ENCODE measurements around the gene ARMC8. TPM values are rescaled to one million over a fixed set of nuclear protein-coding genes. Genes with fewer than 3 reads are reported as not detected.

The ARMC8 gene
- total RNA-seq, 1 donor from 2014 or later = 42.1 TPM

GRCh38 chr3:138197524-138197923 is 10.4 kb downstream of the ARMC8 start:
- no peak for DNase-seq (ENCODE audit: low read depth in 2 of 2)

GRCh38 chr3:138199851-138200250 is 12.8 kb downstream of the ARMC8 start:
- no peak for DNase-seq (ENCODE audit: low read depth in 2 of 2)

GRCh38 chr3:138200424-138200823 is 13.3 kb downstream of the ARMC8 start:
- no peak for DNase-seq (ENCODE audit: low read depth in 2 of 2)

- no peak for DNase-seq (ENCODE audit: low read depth in 2 of 2)
Observed at GRCh38 chr3:138202945-138203701, 16.0 kb downstream of the ARMC8 start.

GRCh38 chr3:138203938-138204337 is 16.8 kb downstream of the ARMC8 start:
- DNase-seq (ENCODE audit: low read depth in 2 of 2) = no peak

- no peak for DNase-seq (ENCODE audit: low read depth in 2 of 2)
Observed at GRCh38 chr3:138205527-138205926, 18.4 kb downstream of the ARMC8 start.

GRCh38 chr3:138206196-138206595 is 19.1 kb downstream of the ARMC8 start:
- DNase-seq (ENCODE audit: low read depth in 2 of 2) = no peak

GRCh38 chr3:138210528-138210927 is 23.4 kb downstream of the ARMC8 start:
- no peak for DNase-seq (ENCODE audit: low read depth in 2 of 2)

GRCh38 chr3:138213398-138214085 is 26.4 kb downstream of the ARMC8 start:
- no peak for DNase-seq (ENCODE audit: low read depth in 2 of 2)

GRCh38 chr3:138219255-138219654 is 32.2 kb downstream of the ARMC8 start:
- DNase-seq (ENCODE audit: low read depth in 2 of 2) = peak in 1 of 2 donors; percentile 75

- DNase-seq (ENCODE audit: low read depth in 2 of 2) = no peak
Observed at GRCh38 chr3:138220242-138220641, 33.1 kb downstream of the ARMC8 start.

GRCh38 chr3:138220788-138221187 is 33.7 kb downstream of the ARMC8 start:
- DNase-seq (ENCODE audit: low read depth in 2 of 2) = peak in 1 of 2 donors; percentile 11

- peak in 1 of 2 donors; percentile 10 for DNase-seq (ENCODE audit: low read depth in 2 of 2)
Observed at GRCh38 chr3:138222131-138222941, 35.2 kb downstream of the ARMC8 start.

GRCh38 chr3:138222942-138223287 is 35.8 kb downstream of the ARMC8 start:
- no peak for DNase-seq (ENCODE audit: low read depth in 2 of 2)

- DNase-seq (ENCODE audit: low read depth in 2 of 2) = no peak
Observed at GRCh38 chr3:138227650-138228049, 40.5 kb downstream of the ARMC8 start.

- no peak for DNase-seq (ENCODE audit: low read depth in 2 of 2)
Observed at GRCh38 chr3:138230525-138230924, 43.4 kb downstream of the ARMC8 start.

GRCh38 chr3:138232705-138233364 is 45.7 kb downstream of the ARMC8 start:
- no peak for DNase-seq (ENCODE audit: low read depth in 2 of 2)

GRCh38 chr3:138234401-138235179 is 47.5 kb downstream of the ARMC8 start:
- DNase-seq (ENCODE audit: low read depth in 2 of 2) = no peak

GRCh38 chr3:138238711-138239110 is 51.6 kb downstream of the ARMC8 start:
- no peak for DNase-seq (ENCODE audit: low read depth in 2 of 2)

- DNase-seq (ENCODE audit: low read depth in 2 of 2) = no peak
Observed at GRCh38 chr3:138241061-138241460, 54.0 kb downstream of the ARMC8 start.

GRCh38 chr3:138241676-138242075 is 54.6 kb downstream of the ARMC8 start:
- no peak for DNase-seq (ENCODE audit: low read depth in 2 of 2)
